ENCODE measurements around the gene SLC45A2.

SLC45A2 gene

GRCh38 chr5:34007201-34007620, 22.7 kb upstream of the SLC45A2 start:
- no peak for DNase-seq

GRCh38 chr5:34005681-34006080, 21.2 kb upstream of the SLC45A2 start:
- no peak for DNase-seq

GRCh38 chr5:34005211-34005610, 20.7 kb upstream of the SLC45A2 start:
- no peak for DNase-seq

GRCh38 chr5:34003941-34004340, 19.4 kb upstream of the SLC45A2 start:
- DNase-seq, result no peak

- DNase-seq, result no peak
Observed at GRCh38 chr5:34002629-34003328, 18.3 kb upstream of the SLC45A2 start.

- DNase-seq, result no peak
Observed at GRCh38 chr5:34001241-34001841, 16.8 kb upstream of the SLC45A2 start.

GRCh38 chr5:33999978-34000377, 15.5 kb upstream of the SLC45A2 start:
- no peak for DNase-seq

- DNase-seq, result peak; percentile 34
Observed at GRCh38 chr5:33997331-33997983, 13.0 kb upstream of the SLC45A2 start.

- DNase-seq, result no peak
Observed at GRCh38 chr5:33995865-33996264, 11.4 kb upstream of the SLC45A2 start.

GRCh38 chr5:33994845-33995244, 10.4 kb upstream of the SLC45A2 start:
- no peak for DNase-seq

- DNase-seq, result no peak
Observed at GRCh38 chr5:33992864-33993263, 8.4 kb upstream of the SLC45A2 start.

- no peak for DNase-seq
Observed at GRCh38 chr5:33985447-33985846, 954 bp upstream of the SLC45A2 start.

GRCh38 chr5:33984178-33984577, 315 bp downstream of the SLC45A2 start:
- no peak for DNase-seq

- no peak for DNase-seq
Observed at GRCh38 chr5:33981408-33982162, 2.9 kb downstream of the SLC45A2 start.

GRCh38 chr5:33980030-33980429, 4.5 kb downstream of the SLC45A2 start:
- no peak for DNase-seq

GRCh38 chr5:33978306-33978705, 6.2 kb downstream of the SLC45A2 start:
- no peak for DNase-seq

- DNase-seq, result no peak
Observed at GRCh38 chr5:33976307-33976706, 8.2 kb downstream of the SLC45A2 start.

GRCh38 chr5:33975852-33976251, 8.6 kb downstream of the SLC45A2 start:
- DNase-seq, result no peak

GRCh38 chr5:33973271-33973670, 11.2 kb downstream of the SLC45A2 start:
- no peak for DNase-seq

- DNase-seq, result peak; percentile 11
Observed at GRCh38 chr5:33969572-33970452, 14.7 kb downstream of the SLC45A2 start.

- DNase-seq, result no peak
Observed at GRCh38 chr5:33968211-33969005, 16.1 kb downstream of the SLC45A2 start.

GRCh38 chr5:33966805-33967204, 17.7 kb downstream of the SLC45A2 start:
- no peak for DNase-seq
